Lower leg skin (tissue), 4 donors: ENCODE results near the gene GFRA4. TPM values are rescaled to one million over a fixed set of nuclear protein-coding genes. Genes with fewer than 3 reads are reported as not detected.

Experiments
- DNase-seq, 2 donors: peaks; one replicate each; pipeline ENCODE4 v3.0.0-alpha.2; 2019; ENCODE audit warnings: low spot score in 2 of 2
- H3K4me3 ChIP-seq: fragments of 200-600 bp; sonication (generic); 2 replicates; pipeline ENCODE4 v1.5.1; 2017; ENCODE audit warnings: mild to moderate bottlenecking, low read depth; ENCODE audit not compliant: poor library complexity, severe bottlenecking
- CTCF ChIP-seq, 3 donors: fragments of 450-650 bp; IDR thresholded peaks; one replicate each; pipeline ENCODE4 v1.5.1; 2016; ENCODE audit warnings: antibody characterized with exemption in 3 of 3, mild to moderate bottlenecking in 3 of 3, moderate library complexity in 2 of 3
- POLR2A ChIP-seq, 2 donors: fragments of 450-650 bp; IDR thresholded peaks; one replicate each; pipeline ENCODE4 v1.6.1; 2016 to 2017; ENCODE audit warnings: antibody characterized with exemption in 2 of 2, mild to moderate bottlenecking in 1 of 2, moderate library complexity in 1 of 2
- WGBS, 2 donors: methylation state at CpG; one replicate each; pipeline ENCODE4 v1.1.5; 2018; 5-methylcytosine and 5-hydroxymethylcytosine counted together
- intact Hi-C: fragments of 100-400 bp; cut with DNase I; formaldehyde crosslinking; loops from one replicate; pipeline ENCODE4 v1.15.0; 2023; ENCODE audit warnings: low total_unique reads
- total RNA-seq, 4 donors: library from RNA; depleted of rRNA; stranded (reverse); fragments of >200 nt; gene quantifications; one replicate each; pipeline ENCODE4 v1.1.0, GENCODE V29; 2016

GFRA4 gene
- total RNA-seq, 4 donors from 2014 or later = not detected

- intact Hi-C loops = no loop called here
- no peak for DNase-seq
Observed at GRCh38 chr20:3696745-3697587, 33.8 kb upstream of the GFRA4 start.

GRCh38 chr20:3696200-3696599 lies 33.0 kb upstream of the GFRA4 start:
- WGBS, 2 donors = 85 to 100% methylated on average over 1 of the region's 1 CpG
- DNase-seq = no peak
- no peak overlapping the region for H3K4me3 ChIP-seq
- intact Hi-C loops = no loop called here
- no peak for TF ChIP-seq POLR2A (IDR thresholded peaks at IDR 0.05)
- TF ChIP-seq CTCF (IDR thresholded peaks at IDR 0.05) = no peak

More at GRCh38 chr20:3696745-3697587, 33.8 kb upstream of the GFRA4 start:
- 86 to 93% methylated on average over 13 to 14 of the region's 15 CpGs for WGBS, 2 donors
- TF ChIP-seq POLR2A (IDR thresholded peaks at IDR 0.05) = no peak
- TF ChIP-seq CTCF (IDR thresholded peaks at IDR 0.05) = no peak
- H3K4me3 ChIP-seq = no peak overlapping the region

- H3K4me3 ChIP-seq = no peak overlapping the region
- 96 to 100% methylated on average over 5 of the region's 5 CpGs for WGBS, 2 donors
- TF ChIP-seq CTCF (IDR thresholded peaks at IDR 0.05) (no peak), POLR2A (IDR thresholded peaks at IDR 0.05) (no peak)
- intact Hi-C loops = no loop called here
- DNase-seq = no peak
Observed at GRCh38 chr20:3694864-3695263, 31.7 kb upstream of the GFRA4 start.

GRCh38 chr20:3693376-3693775 lies 30.2 kb upstream of the GFRA4 start:
- no peak for TF ChIP-seq CTCF (IDR thresholded peaks at IDR 0.05)
- no peak for TF ChIP-seq POLR2A (IDR thresholded peaks at IDR 0.05)
- intact Hi-C loops = no loop called here

GRCh38 chr20:3692706-3693294 lies 29.6 kb upstream of the GFRA4 start:
- intact Hi-C loops = no loop called here
- no peak for DNase-seq
- TF ChIP-seq POLR2A (IDR thresholded peaks at IDR 0.05) = no peak
- WGBS, 2 donors = 86 to 93% methylated on average over 12 to 20 of the region's 23 CpGs
- H3K4me3 ChIP-seq = no peak overlapping the region

More at GRCh38 chr20:3693376-3693775, 30.2 kb upstream of the GFRA4 start:
- no peak for DNase-seq
- 84 to 91% methylated on average over 13 of the region's 13 CpGs for WGBS, 2 donors
- no peak overlapping the region for H3K4me3 ChIP-seq

- DNase-seq = no peak
- 88 to 97% methylated on average over 6 to 9 of the region's 9 CpGs for WGBS, 2 donors
- no peak for TF ChIP-seq CTCF (IDR thresholded peaks at IDR 0.05)
- TF ChIP-seq POLR2A (IDR thresholded peaks at IDR 0.05) = no peak
- H3K4me3 ChIP-seq = no peak overlapping the region
- intact Hi-C loops = no loop called here
Observed at GRCh38 chr20:3691897-3692296, 28.7 kb upstream of the GFRA4 start.
